HG03097 (cell line): Measurements from ENCODE around the gene MAP3K20.
"Not testable (repeated sequence)": the region's sequence is repeated elsewhere in the genome, so short reads cannot be mapped to it uniquely, and the experiment has no call there.

Experiments used
- ATAC-seq: cut with Tn5 transposase; IDR thresholded peaks from one replicate; pipeline ENCODE4 v1.9.1; 2021; ENCODE audit not compliant: unreplicated experiment, low FRiP score

The MAP3K20 gene

DNA sequence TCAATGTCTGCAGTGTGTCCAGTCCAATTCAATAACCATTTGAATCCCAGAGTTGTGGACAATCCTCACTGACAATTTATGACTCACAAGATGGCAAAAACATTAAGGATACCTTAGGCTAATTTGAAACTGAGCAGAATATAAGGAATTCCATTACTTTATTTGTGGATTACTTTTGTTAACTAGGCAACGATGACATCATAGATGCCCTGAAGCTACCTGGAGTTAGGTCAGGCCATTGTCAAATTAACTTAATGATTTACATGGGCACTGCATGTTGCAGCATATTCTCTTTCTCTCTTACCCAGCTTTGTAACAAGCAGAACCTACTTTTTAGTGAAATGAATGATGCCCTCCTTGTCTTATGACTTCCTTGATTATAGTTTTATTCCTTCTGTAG, 179.0 kb downstream of the MAP3K20 start:
- ATAC-seq: no peak

DNA sequence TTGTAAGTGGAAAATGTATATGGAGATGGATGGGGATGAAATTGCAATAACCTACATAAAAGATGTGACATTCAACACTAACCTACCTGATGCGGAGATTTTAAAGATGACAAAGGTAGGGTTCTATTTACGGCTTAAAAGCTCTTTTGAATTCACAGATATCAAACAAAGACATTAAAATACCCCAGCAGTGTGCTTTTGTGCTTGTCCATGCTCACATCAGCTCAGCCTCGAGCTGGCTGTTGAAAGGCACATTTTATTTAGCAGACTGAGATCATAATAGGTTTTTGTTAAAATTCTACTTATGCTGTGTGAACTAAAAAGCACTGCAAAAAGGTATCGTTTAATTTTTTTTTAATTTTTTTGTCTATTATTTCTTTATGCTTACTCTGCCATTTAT, 183.1 kb downstream of the MAP3K20 start:
- ATAC-seq: no peak

DNA sequence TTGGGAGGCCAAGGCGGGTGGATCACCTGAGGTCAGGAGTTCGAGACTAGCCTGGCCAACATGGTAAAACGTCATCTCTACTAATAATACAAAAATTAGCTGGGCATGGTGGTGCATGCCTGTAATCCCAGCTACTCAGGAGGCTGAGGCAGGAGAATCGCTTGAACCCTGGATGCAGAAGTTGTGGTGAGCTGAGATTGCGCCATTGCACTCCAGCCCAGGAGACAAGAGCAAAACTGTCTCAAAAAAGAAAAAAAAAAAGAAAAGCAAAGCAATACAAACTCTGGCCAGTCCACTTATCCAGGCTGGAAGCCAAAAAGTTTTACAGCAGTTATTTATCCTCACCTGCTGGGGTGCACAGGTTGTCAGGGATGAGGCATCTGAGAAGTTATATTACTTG, 186.7 kb downstream of the MAP3K20 start:
- not testable (repeated sequence) for ATAC-seq

DNA sequence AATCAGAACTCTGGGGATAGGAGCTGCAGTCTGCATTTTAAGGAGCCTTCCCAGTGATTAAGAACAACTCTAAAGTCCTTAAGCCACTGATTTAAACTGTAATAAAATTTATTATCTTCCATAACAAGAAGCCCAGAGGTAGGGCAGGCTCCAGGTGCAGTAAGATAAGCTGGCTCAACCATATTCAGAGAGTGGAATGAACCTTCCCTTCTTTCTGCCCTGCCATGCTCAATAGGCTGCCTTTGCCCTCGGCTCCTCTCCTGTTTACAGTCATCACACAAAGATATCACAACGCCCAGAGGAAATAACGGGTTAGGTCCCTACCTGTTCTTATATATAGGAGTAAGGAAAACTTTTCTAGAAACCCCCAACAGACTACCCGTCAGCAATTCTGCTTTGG, 188.5 kb downstream of the MAP3K20 start:
- no peak for ATAC-seq

DNA sequence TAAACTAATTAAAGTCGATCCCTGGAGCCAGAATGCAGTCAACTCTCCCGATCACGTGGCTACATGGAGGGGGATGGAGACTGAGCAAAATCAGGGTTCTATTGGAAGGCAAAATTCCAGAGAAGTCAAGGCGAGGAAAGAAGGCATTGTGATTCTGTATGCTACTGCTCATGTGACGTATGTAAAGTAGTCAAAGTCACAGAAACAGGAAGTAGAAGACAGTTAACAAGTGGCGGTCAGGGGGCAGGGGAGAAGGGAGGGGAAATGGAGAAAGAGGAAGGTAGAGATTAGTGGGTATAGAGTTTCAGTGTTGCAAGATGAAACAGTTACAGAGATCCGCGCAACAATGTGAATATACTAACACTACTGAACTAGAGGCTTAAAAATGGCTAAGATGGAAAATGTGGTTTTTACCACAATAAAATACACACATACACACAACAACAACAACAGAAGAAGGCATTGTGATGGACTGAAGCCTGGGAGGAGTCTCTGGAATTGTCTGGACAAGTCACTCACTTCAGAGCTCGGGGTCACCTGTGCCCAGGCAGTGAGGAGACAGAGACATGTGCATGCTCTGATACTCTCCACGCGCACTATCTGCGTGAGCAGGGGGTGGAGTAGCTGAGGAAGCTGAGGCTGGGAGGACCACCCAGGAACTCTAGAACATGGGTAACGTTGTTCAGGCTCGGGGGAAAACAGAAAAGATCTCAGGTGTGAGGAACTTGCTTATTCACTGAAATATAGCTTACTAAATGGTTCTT, 189.1 kb downstream of the MAP3K20 start:
- ATAC-seq: peak; percentile 88

DNA sequence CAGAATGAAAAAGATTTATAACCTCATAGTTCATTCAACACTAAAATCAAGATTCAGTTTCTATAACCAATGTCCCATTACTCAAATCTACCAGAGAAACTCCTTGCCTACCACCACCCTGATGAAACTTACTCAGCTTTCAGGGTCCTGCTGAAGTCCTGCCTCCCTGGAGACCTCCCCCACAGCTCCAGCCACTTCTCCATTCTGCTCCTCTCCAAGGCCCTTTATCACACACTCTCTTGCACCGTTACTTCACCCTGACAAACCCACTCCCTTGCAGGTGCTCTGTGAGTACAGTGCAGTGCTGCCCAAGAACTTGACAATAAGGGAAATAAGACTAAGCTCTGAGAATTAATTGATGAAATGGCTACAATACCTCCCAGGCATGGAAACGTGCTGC, 195.5 kb downstream of the MAP3K20 start:
- no peak for ATAC-seq

DNA sequence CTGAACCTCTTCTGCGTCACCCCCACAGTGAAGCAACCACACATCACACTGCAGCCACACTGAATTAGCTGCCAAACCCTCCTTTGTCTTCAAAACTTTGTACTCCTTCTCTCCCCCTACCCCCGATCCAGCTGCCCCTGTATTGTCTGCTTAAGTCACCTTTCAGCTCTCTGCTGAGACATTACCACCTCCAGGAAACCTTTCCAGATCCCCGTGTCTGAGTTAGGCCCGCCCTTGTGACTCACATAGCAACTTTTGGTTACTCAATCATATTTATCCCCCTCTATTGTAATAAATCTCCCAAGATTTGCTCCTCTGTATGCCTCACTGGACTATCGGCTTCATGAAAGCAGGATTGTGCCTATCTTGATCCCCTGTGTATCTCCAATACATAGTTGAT, 196.2 kb downstream of the MAP3K20 start:
- ATAC-seq: no peak

DNA sequence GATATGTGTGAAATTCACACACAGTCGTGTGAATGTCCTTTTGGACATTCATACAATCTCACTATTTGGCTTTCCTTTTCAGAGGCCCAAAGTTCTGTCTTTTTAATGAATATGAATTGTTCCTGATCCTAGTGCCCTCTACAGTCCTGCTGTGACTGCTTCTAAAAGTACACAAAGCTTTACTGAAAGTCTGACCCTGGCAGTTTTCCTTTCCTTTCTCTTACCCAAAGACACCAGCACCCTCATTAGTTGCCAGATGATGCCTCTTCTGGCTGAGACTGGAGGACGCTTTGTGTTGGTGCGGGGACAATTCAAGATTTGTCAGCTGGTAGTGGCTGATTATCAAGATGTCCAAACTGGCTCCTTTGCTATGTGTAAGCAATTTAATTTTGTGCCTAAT, 197.2 kb downstream of the MAP3K20 start:
- ATAC-seq: no peak

DNA sequence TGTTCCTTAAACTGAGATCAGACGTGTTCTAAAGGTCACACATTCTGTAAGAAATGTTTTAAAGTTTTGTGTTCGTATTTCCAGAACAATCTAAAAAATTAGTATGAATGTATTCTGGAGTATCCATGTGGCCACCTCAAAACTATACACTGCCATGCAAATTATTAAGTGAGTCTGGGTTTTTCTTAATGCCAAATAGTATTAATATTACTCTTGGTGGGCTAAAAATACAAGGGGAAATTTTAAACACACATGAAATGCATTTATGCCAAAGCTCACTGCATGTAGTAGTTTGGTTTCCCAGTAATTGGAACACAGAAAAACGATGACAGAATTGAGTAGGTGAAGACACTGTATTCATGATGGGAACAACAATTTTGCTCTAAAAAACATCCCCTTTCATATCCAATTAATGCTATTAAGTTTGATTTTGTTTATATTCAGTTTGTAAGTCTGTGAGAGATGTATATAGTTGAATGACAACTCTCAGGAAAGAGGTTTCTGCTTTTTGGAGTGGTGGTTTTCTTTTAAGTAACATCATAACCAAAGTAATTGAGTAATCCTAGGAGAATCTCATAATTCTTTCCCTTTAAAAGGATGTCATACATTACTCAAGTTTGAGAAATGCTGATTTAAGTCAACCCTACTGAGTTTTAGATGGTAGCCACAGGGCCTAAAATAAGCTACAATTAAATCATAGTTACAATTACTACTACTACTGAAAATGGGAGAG, 203.3 kb downstream of the MAP3K20 start:
- ATAC-seq: no peak

DNA sequence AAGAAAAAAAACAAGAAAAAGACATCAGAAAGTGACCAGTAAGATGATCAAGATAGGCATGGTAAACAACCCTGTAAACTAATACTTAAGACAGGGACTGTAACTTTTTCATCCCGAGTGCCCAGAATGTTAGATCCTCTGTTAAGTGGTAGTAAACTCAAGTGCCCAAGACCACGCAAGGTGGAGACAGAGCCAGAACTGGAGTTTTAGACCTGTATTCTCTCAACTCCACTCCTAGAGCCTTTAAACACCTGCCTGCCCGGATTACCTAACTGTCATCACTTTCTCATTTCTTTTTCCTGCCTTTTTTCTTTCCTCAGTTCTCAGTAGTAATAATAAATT, 203.9 kb downstream of the MAP3K20 start:
- no peak for ATAC-seq

DNA sequence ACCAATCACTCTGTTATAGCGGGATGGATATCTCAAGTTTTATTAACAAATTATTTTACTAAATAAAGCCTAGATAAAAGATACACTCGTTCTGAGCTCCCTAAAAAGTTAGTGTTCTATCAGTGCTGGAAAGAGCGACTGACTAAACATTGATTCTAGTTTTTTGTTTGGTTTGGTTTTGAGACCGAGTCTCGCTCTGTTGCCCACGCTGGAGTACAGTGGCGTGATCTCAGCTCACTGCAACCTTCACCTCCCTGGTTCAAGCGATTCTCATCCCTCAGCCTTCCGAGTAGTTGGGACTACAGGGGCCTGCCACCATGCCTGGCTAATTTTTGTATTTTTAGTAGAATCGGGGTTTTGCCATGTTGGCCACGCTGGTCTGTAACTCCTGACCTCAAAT, 205.2 kb downstream of the MAP3K20 start:
- ATAC-seq: no peak

DNA sequence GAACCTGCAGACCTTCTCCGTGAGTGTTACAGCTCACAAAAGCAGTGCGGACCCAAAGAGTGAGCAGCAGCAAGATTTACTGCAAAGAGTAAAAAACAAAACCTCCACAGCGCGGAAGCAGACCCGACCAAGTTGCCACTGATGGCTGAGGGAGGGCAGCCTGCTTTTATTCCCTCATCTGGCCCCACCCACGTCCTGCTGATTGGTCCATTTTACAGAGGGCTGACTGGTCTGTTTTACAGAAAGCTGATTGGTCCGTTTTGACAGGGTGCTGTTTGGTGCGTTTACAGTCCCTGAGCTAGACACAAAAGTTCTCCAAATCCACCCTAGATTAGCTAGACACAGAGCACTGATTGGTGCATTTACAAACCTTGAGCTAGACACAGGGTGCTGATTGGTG, 206.3 kb downstream of the MAP3K20 start:
- not testable (repeated sequence) for ATAC-seq

DNA sequence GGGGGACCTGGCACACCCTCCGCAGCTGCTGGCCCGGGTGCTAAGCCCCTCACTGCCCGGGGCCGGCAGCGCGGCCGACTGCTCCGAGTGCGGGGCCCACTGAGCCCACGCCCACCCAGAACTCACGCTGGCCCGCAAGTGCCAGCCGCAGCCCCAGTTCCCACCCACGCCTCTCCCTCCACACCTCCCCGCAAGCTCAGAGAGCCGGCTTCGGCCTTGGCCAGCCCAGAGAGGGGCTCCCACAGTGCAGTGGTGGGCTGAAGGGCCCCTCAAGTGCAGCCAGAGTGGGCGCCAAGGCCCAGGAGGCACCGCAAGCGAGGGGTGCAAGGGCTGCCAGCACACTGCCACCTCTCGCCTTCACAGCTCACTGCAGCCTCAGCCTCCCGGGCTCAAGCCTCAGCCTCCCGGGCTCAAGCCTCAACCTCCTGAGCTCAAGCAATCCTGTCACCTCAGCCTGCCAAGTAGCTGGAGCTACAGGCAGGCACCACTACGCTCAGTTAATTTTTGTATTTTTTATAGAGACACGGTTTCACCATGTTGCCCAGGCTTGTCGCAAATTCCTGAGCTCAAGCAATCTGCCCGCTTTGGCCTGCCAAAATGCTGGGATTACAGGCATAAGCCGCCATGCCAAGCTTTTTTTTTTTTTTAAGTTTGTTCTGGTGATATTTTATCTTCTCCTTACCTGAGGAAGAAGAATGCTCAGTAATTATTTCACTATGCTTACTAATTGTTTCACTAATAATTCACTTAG, 207.3 kb downstream of the MAP3K20 start:
- ATAC-seq: no peak

DNA sequence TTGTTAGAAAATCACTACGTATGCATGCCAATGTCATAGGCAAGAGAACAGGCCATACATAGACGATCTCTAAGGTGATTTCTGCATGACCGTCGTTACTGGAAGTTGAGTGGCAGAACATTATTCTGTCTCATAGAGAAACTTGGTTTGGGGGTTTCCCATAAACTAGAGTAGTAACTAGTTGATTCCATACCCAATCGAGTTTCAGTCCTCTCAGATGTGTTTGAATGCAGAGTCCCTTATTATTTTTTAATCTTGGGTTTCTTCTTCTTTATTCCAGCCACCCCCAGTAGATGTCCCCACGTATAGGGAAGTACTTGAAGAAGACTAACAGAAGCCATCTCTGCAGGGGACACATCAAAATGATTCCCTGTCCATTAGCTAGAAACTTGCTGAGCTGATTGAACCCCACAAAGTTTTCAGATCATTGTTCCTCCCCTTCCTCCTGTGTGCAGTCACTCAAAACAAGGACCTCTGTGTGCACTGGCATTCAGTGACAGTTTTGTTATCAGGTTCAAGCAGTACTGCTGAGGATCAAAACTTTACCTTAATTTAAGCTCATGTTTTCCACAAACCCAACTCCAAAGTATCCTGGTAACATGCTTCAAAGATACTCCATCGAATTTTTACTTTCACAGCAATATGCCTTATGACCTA, 210.6 kb downstream of the MAP3K20 start:
- ATAC-seq: no peak

DNA sequence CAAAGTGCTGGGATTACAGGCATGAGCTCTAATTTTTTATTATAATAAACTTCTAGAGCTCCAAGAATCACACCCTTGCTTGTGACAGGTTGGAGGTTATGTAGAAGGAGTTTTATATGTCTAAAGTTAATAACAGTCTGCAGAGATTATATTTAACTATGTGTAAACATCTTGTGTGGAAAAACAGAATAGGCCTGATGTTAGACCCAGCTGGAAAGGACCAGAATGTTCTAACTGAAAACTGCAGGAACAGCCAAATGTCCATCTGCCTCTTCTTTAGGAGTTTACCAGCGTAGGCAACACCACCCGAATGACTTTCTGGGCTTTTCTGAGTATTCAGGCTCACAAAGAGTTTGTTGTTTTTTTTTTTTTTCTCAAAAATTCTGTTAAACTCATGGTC, 211.9 kb downstream of the MAP3K20 start:
- no peak for ATAC-seq

DNA sequence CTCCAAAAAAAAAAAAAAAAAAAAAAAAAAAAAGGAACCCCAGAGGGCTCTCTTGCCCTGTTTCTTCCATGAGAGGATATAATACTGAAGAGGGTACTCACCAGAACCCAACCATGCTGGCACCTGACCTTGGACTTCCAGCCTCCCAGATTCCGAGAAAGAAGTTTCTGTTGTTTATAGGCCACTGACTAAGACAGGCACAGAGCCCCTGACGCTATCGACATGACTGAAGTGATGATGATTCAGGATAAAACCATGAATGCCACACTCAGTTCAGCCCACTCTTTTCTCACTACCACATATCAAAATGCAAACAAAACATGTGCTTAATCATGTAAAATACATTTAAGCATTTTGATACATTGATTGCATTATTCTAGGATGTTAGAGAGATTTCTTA, 212.9 kb downstream of the MAP3K20 start:
- no peak for ATAC-seq

DNA sequence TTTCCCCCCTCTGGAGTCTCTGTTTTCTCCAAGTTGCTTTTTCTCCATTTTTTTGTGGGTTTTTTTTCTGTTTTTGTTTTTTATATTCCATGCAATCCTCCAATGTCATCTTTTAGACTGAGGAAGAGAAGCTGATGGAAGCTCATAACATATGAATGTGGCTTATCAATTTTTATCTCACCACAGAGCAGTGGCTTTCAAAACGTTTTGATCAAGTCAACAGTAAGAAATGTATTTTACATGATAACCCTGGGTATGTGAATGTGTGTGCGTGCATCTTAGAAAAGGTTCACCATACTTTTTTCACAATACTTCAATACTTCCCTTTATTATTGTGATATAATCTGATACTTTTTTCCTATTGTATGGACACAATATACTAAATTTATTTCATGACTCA, 214.4 kb downstream of the MAP3K20 start:
- ATAC-seq: no peak

DNA sequence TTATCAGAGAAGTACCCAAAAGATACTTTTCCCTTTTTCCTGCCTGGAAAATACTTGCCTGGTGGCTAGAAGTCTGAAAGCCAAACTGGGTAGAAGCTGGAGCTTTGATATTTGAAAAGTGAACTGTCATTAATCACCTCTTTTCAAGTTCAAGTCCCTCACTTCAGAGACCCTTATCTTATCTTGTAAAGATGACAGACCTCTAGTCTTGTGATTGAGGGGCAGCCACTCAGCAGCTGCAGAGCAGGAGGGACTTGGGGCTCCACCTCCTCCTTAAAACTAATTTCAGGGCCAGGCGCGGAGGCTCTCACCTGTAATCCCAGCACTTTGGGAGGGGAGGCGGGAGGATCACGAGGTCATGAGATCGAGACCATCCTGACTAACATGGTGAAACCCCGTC, 214.9 kb downstream of the MAP3K20 start:
- no peak for ATAC-seq

DNA sequence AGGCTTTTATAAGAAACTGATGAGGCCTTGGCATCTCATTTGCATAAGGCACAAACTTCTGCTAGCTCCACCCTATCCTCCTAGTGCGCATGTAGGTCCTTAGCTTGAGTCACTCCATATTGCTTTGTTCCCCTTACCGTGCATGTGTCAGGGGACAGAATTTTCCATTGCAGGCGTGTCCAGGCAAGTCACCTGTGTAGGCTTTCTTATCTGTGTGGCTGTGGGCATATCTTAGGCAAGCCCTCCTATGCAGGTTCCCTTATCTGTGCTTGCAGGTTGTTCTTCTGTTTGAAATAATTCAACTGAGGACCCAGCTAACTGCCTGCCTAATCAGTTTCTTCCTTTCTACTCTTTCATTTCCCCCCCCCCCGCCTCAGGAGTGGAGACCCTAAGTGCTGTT, 215.8 kb downstream of the MAP3K20 start:
- ATAC-seq: no peak

DNA sequence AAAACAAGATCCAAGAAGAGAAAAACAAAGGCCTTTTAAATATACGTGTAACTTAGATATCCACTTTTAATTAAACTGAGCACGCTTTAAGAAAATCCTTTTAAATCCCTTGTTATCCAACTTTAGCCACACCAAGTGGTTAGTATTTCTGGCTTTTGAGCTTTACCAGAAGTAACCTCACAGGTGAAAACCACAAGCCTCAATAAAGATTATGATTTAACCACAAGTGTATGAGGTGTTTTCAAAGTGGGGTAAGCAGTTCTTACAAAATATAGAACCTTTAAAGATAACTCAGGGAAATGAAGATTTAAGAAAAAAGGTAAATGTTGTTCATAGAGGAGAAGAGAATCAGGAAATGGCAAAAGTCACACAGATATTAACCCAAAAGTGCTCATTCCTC, 220.6 kb downstream of the MAP3K20 start:
- ATAC-seq: no peak

DNA sequence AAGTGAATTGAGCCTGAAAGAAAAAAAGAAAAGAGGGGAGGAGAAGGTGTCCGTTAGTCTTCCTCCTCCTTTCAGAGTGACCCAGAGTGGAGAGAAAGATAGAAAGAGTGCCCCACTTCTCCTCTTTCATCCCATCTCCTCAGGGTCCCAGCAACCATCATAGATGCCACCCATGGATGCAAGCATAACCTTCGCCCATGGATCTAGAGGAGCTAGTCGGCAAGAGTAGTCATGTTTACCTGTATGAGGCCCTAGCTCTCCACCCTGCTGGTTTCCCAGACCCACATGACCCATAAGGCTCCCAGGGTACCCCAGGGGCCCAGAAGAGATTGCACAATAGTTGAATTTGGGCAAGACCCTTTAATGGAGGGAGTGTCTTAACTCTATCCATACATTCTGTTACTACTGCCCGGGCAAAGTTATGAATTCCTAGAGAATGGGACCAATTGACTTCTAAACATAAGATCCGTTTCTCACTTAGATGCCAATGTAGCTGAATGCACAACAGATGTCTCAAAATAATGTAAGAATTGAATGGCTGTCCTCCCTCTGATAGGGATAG, 223.0 kb downstream of the MAP3K20 start:
- no peak for ATAC-seq
